ENCODE data around the gene TMCC1. TPM values are rescaled to one million over a fixed set of nuclear protein-coding genes. Genes with fewer than 3 reads are reported as not detected.

TMCC1 gene
- total RNA-seq, 1 donor from 2014 or later = 37.8 TPM

DNA sequence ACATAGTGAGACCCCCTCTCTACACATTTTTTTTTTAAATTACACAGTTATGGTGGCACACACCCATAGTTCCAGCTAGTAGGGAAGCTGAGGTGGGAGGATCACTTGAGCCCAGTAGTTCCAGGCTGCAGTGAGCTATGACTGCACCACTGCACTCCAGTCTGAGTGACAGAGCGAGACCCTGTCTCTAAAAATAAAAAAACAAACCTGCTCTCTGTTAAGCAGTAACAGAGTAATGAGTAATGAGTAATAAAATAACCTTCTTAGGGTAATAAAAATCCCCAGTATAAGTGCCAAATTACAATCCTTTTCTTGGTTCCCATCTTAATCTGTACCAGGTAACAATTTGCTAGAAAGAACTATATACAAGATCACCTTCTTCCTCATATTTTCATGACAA, 221.1 kb downstream of the TMCC1 start:
- H3K9me3 Mint-ChIP-seq (ENCODE audit: unreplicated experiment) = no peaks in the 10 kb centered on the region
- peaks cover 24% of the 10 kb centered on the region for H3K36me3 Mint-ChIP-seq (ENCODE audit: unreplicated experiment)
- no peak for DNase-seq (ENCODE audit: extremely low spot score, unreplicated experiment)
- no peak overlapping the region for H3K27ac Mint-ChIP-seq (ENCODE audit: unreplicated experiment)
- H3K4me3 Mint-ChIP-seq (ENCODE audit: unreplicated experiment) = no peak overlapping the region
- H3K27me3 Mint-ChIP-seq (ENCODE audit: unreplicated experiment) = no peaks in the 10 kb centered on the region
- TF ChIP-seq CTCF (IDR thresholded peaks at IDR 0.05) = no peak
- H3K4me1 Mint-ChIP-seq (ENCODE audit: unreplicated experiment) = peaks cover 5% of the 10 kb centered on the region

DNA sequence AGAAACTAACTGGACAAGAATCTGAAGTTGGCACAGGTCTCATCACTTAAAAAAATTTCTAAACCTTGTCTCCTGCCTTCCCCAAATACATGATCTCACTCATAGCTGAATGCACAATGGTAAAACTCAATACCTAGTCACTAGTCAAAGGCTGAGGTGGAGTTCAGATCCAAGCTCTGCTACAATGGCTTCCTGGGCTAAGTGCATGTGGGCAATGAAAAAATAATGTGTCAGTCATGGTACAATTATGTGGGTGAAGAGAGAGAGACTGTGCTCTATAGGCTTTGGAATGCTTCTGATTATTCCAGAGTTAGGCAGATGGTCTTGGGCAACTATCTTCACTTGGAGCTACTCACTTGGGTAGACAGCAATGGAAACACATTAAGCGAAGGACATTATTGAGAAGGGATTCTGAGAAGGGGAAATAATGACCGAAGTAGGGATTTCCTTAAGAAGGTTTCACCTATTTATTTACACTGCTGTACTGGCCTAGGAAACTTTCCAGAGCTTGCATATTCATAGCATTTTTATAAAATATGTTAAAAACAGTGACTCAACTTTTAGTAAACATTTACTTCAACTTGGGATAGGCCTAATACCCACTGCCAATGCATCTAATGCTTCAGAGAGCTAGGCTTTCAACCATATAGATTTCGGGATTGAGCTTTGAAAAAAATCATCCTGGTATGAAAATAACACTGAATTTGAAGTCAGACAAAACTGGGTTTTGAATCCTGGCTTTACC, 228.3 kb downstream of the TMCC1 start:
- H3K27ac Mint-ChIP-seq (ENCODE audit: unreplicated experiment) = no peak overlapping the region
- TF ChIP-seq CTCF (IDR thresholded peaks at IDR 0.05) = no peak
- H3K27me3 Mint-ChIP-seq (ENCODE audit: unreplicated experiment) = no peaks in the 10 kb centered on the region
- H3K36me3 Mint-ChIP-seq (ENCODE audit: unreplicated experiment) = peaks cover 15% of the 10 kb centered on the region
- peaks cover 34% of the 10 kb centered on the region for H3K4me1 Mint-ChIP-seq (ENCODE audit: unreplicated experiment)
- DNase-seq (ENCODE audit: extremely low spot score, unreplicated experiment) = no peak
- H3K4me3 Mint-ChIP-seq (ENCODE audit: unreplicated experiment) = no peak overlapping the region
- H3K9me3 Mint-ChIP-seq (ENCODE audit: unreplicated experiment) = no peaks in the 10 kb centered on the region

- Mint-ChIP-seq H3K4me1 (ENCODE audit: unreplicated experiment) (peaks cover 34% of the 10 kb centered on the region), H3K9me3 (ENCODE audit: unreplicated experiment) (no peaks in the 10 kb centered on the region), H3K4me3 (ENCODE audit: unreplicated experiment) (no peak overlapping the region), H3K27me3 (ENCODE audit: unreplicated experiment) (no peaks in the 10 kb centered on the region), H3K36me3 (ENCODE audit: unreplicated experiment) (peaks cover 9% of the 10 kb centered on the region), H3K27ac (ENCODE audit: unreplicated experiment) (no peak overlapping the region)
- TF ChIP-seq CTCF (IDR thresholded peaks at IDR 0.05) = no peak
- no peak for DNase-seq (ENCODE audit: extremely low spot score, unreplicated experiment)
Measured at GRCh38 chr3:129663930-129664646, 229.4 kb downstream of the TMCC1 start.

GRCh38 chr3:129663045-129663446, 230.5 kb downstream of the TMCC1 start:
- no peak for TF ChIP-seq CTCF (IDR thresholded peaks at IDR 0.05)
- Mint-ChIP-seq H3K4me1 (ENCODE audit: unreplicated experiment) (peaks cover 40% of the 10 kb centered on the region), H3K4me3 (ENCODE audit: unreplicated experiment) (no peak overlapping the region), H3K9me3 (ENCODE audit: unreplicated experiment) (no peaks in the 10 kb centered on the region), H3K27ac (ENCODE audit: unreplicated experiment) (no peak overlapping the region), H3K27me3 (ENCODE audit: unreplicated experiment) (no peaks in the 10 kb centered on the region), H3K36me3 (ENCODE audit: unreplicated experiment) (peaks cover 7% of the 10 kb centered on the region)
- DNase-seq (ENCODE audit: extremely low spot score, unreplicated experiment) = no peak

DNA sequence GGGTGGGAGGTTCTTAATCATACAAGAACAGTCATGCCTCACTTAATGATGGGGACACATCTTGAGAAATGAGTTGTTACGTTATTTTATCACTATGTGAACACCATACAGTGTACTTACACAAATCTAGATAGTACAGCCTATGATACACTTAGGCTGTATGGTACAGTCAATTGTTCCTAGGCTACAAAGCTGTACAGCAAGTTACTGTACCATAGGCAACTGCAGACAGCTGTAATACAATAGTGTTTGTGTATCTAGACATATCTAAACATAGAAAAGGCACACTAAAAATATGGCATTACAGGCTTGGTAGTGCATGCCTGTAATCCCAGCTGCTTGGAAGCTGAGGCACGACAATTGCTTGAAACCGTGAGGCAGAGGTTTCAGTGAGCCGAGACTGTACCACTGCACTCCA, 231.3 kb downstream of the TMCC1 start:
- H3K4me3 Mint-ChIP-seq (ENCODE audit: unreplicated experiment) = no peak overlapping the region
- peaks cover 48% of the 10 kb centered on the region for H3K4me1 Mint-ChIP-seq (ENCODE audit: unreplicated experiment)
- H3K27me3 Mint-ChIP-seq (ENCODE audit: unreplicated experiment) = no peaks in the 10 kb centered on the region
- peaks cover 3% of the 10 kb centered on the region for H3K36me3 Mint-ChIP-seq (ENCODE audit: unreplicated experiment)
- no peak for TF ChIP-seq CTCF (IDR thresholded peaks at IDR 0.05)
- DNase-seq (ENCODE audit: extremely low spot score, unreplicated experiment) = no peak
- H3K27ac Mint-ChIP-seq (ENCODE audit: unreplicated experiment) = no peak overlapping the region
- H3K9me3 Mint-ChIP-seq (ENCODE audit: unreplicated experiment) = no peaks in the 10 kb centered on the region

All from osteocyte (in vitro differentiated cells).